Mammary epithelial cell (primary cell): ENCODE measurements around the gene SBSN.

Experiments used
- EZH2 ChIP-seq: IDR thresholded peaks from 2 replicates; pipeline ENCODE4 v1.6.1; 2012; ENCODE audit warnings: low read length, inconsistent platforms, borderline replicate concordance
- TF ChIP-seq, protein P1 (sequence below), 2 donors: IDR thresholded peaks in 1 of 2; conservative IDR thresholded peaks in 1 of 2; 2 replicates each; pipeline ENCODE4 v1.5.1; 2011 to 2012; ENCODE audit warnings: inconsistent platforms in 2 of 2, low read length in 2 of 2, mild to moderate bottlenecking in 2 of 2, control low read depth in 1 of 2, low read depth in 1 of 2; ENCODE audit not compliant: insufficient read depth in 1 of 2; ENCODE audit errors: extremely low read depth in 1 of 2

DNA sequence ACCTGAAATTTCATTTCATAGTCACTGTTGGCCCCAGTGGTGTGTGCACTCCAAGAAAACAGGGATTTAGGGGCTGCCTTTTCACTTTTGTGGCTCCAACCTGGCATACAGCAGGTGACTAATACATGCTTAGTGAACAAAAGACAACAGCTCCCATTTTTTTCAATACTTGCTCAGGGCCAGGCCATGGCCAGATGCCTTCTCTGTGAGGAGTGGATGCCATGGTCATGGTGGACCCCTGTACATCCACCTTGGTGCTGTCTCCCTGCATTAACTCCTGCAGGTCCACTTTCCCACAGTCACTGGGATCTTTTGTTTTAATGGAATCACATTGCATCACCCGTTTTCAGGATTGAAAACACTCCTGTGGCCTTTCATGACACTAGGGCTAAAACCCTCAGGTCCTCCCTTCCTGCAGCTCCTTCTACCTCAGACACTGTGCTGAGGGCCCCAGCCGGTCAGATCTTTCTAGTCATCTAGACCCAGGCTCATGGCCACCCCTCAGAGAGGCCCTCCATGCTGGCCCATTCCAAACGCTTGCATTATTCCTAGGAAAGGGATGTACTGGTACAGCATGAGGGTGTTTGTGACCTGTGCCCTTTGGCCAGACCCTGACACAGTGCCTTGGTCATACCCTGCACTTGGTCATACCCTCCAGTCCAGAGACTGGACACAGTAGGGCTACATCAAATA, 16.1 kb upstream of the SBSN start:
- TF ChIP-seq, protein P1, sequence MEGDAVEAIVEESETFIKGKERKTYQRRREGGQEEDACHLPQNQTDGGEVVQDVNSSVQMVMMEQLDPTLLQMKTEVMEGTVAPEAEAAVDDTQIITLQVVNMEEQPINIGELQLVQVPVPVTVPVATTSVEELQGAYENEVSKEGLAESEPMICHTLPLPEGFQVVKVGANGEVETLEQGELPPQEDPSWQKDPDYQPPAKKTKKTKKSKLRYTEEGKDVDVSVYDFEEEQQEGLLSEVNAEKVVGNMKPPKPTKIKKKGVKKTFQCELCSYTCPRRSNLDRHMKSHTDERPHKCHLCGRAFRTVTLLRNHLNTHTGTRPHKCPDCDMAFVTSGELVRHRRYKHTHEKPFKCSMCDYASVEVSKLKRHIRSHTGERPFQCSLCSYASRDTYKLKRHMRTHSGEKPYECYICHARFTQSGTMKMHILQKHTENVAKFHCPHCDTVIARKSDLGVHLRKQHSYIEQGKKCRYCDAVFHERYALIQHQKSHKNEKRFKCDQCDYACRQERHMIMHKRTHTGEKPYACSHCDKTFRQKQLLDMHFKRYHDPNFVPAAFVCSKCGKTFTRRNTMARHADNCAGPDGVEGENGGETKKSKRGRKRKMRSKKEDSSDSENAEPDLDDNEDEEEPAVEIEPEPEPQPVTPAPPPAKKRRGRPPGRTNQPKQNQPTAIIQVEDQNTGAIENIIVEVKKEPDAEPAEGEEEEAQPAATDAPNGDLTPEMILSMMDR (conservative IDR thresholded peaks at IDR 0.05 in 1 of 2, IDR thresholded peaks at IDR 0.05 in 1 of 2; ENCODE audit: extremely low read depth in 1 of 2, insufficient read depth in 1 of 2, low read depth in 1 of 2, low read length in 2 of 2) = no peak
- TF ChIP-seq EZH2 = no peak
